SK-N-SH treated with all-trans-retinoic acid at 6 μM for 48 hours (cell line): Measurements from ENCODE around the gene HHATL.

Source experiments
- ATAC-seq: fragments of 200-7000 bp; cut with Tn5 transposase; 3 replicates; pipeline ENCODE4 v1.9.1; 2020; ENCODE audit warnings: mild to moderate bottlenecking, moderate library complexity
- ARNTL ChIP-seq: fragments of 450-650 bp; formaldehyde crosslinking; IDR thresholded peaks from 2 replicates; pipeline ENCODE4 v1.5.0; 2020; ENCODE audit warnings: low read depth, mild to moderate bottlenecking, moderate library complexity, borderline replicate concordance
- BACH2 ChIP-seq: fragments of 250-450 bp; sonication (Bioruptor Pico); IDR thresholded peaks from 2 replicates; pipeline ENCODE4 v1.9.0; 2021; ENCODE audit warnings: mild to moderate bottlenecking, borderline replicate concordance
- CREB5 ChIP-seq: fragments of 250-450 bp; sonication (Bioruptor Pico); IDR thresholded peaks from 2 replicates; pipeline ENCODE4 v1.5.1; 2020; ENCODE audit warnings: low read depth, mild to moderate bottlenecking, moderate library complexity
- CSDC2 ChIP-seq: fragments of 250-450 bp; sonication (Bioruptor Pico); IDR thresholded peaks from 2 replicates; pipeline ENCODE4 v1.5.0; 2020; ENCODE audit warnings: mild to moderate bottlenecking, moderate library complexity
- CSRNP3 ChIP-seq: fragments of 250-450 bp; sonication (Bioruptor Pico); IDR thresholded peaks from 2 replicates; pipeline ENCODE4 v1.5.1; 2021; ENCODE audit warnings: mild to moderate bottlenecking, moderate library complexity
- ESRRG ChIP-seq: fragments of 250-450 bp; sonication (Bioruptor Pico); IDR thresholded peaks from 2 replicates; pipeline ENCODE4 v1.6.1; 2021; ENCODE audit warnings: mild to moderate bottlenecking
- GLIS3 ChIP-seq: fragments of 250-450 bp; sonication (Bioruptor Pico); IDR thresholded peaks from 2 replicates; pipeline ENCODE4 v1.5.0; 2020; ENCODE audit warnings: mild to moderate bottlenecking, moderate library complexity
- ISL1 ChIP-seq: fragments of 250-450 bp; sonication (Bioruptor Pico); IDR thresholded peaks from 2 replicates; pipeline ENCODE4 v2.1.2; 2022; ENCODE audit warnings: mild to moderate bottlenecking, moderate library complexity
- OSR1 ChIP-seq: fragments of 250-450 bp; sonication (Bioruptor Pico); IDR thresholded peaks from 2 replicates; pipeline ENCODE4 v1.8.0; 2022; ENCODE audit warnings: moderate library complexity, mild to moderate bottlenecking, inconsistent platforms
- PATZ1 ChIP-seq: fragments of 250-450 bp; sonication (Bioruptor Pico); IDR thresholded peaks from 2 replicates; pipeline ENCODE4 v1.8.0; 2020; ENCODE audit warnings: mild to moderate bottlenecking, moderate library complexity, borderline replicate concordance
- POU6F1 ChIP-seq: fragments of 250-450 bp; sonication (Bioruptor Pico); IDR thresholded peaks from 2 replicates; pipeline ENCODE4 v1.8.0; 2021; ENCODE audit warnings: low read depth, mild to moderate bottlenecking, moderate library complexity, borderline replicate concordance
- PPARA ChIP-seq: fragments of 250-450 bp; sonication (Bioruptor Pico); IDR thresholded peaks from 2 replicates; pipeline ENCODE4 v1.5.0; 2020; ENCODE audit warnings: mild to moderate bottlenecking, borderline replicate concordance
- RARB ChIP-seq: fragments of 250-450 bp; sonication (Bioruptor Pico); IDR thresholded peaks from 2 replicates; pipeline ENCODE4 v1.8.0; 2021; ENCODE audit warnings: mild to moderate bottlenecking, moderate library complexity
- TCF4 ChIP-seq: fragments of 250-450 bp; sonication (Bioruptor Pico); IDR thresholded peaks from 2 replicates; pipeline ENCODE4 v1.8.0; 2021; ENCODE audit warnings: mild to moderate bottlenecking, moderate library complexity, borderline replicate concordance
- TOX ChIP-seq: fragments of 250-450 bp; sonication (Bioruptor Pico); IDR thresholded peaks from 2 replicates; pipeline ENCODE4 v1.8.0; 2021; ENCODE audit warnings: mild to moderate bottlenecking, moderate library complexity, borderline replicate concordance
- TSHZ2 ChIP-seq: fragments of 250-450 bp; sonication (Bioruptor Pico); IDR thresholded peaks from 2 replicates; pipeline ENCODE4 v1.5.0; 2020; ENCODE audit warnings: mild to moderate bottlenecking, moderate library complexity
- ZFP3 ChIP-seq: fragments of 250-450 bp; sonication (Bioruptor Pico); IDR thresholded peaks from 2 replicates; pipeline ENCODE4 v1.5.0; 2020; ENCODE audit warnings: mild to moderate bottlenecking, moderate library complexity
- ZFP30 ChIP-seq: fragments of 450-650 bp; formaldehyde crosslinking; IDR thresholded peaks from 2 replicates; pipeline ENCODE4 v1.5.0; 2022; ENCODE audit warnings: mild to moderate bottlenecking, moderate library complexity
- ZNF70 ChIP-seq: fragments of 450-650 bp; formaldehyde crosslinking; IDR thresholded peaks from 2 replicates; pipeline ENCODE4 v1.5.0; 2020; ENCODE audit warnings: mild to moderate bottlenecking, moderate library complexity
- ZNF8 ChIP-seq: fragments of 450-650 bp; formaldehyde crosslinking; IDR thresholded peaks from 2 replicates; pipeline ENCODE4 v1.5.0; 2020; ENCODE audit warnings: mild to moderate bottlenecking, moderate library complexity

The HHATL gene

GRCh38 chr3:42656680-42657610, 45.7 kb downstream of the HHATL start:
- ATAC-seq = no peak
- TF ChIP-seq TOX (CRISPR knock-in tag) (no peak), ESRRG (no peak)

- no peak for ATAC-seq
- TF ChIP-seq ZFP30 (no peak), ZNF70 (CRISPR knock-in tag) (no peak), POU6F1 (CRISPR knock-in tag) (no peak), ESRRG (no peak), ISL1 (no peak), CSDC2 (CRISPR knock-in tag) (no peak), BACH2 (no peak), CREB5 (no peak), ZFP3 (CRISPR knock-in tag) (no peak), CSRNP3 (no peak), ZNF8 (no peak), PPARA (CRISPR knock-in tag) (no peak)
- TF ChIP-seq, all 23 proteins: peak for 0
Observed at GRCh38 chr3:42655980-42656679, 46.5 kb downstream of the HHATL start.

- TF ChIP-seq CREB5 (no peak), TOX (CRISPR knock-in tag) (no peak)
- no peak for ATAC-seq
Observed at GRCh38 chr3:42655331-42655888, 47.2 kb downstream of the HHATL start.

- peak; percentile 17 for ATAC-seq
Observed at GRCh38 chr3:42654331-42655201, 48.0 kb downstream of the HHATL start.

More at GRCh38 chr3:42654331-42655201, 48.0 kb downstream of the HHATL start:
- TF ChIP-seq RARB (no peak), OSR1 (no peak), ARNTL (no peak), PATZ1 (CRISPR knock-in tag) (peak; percentile 91; the same call in 1 of the 2 replicates), PPARA (CRISPR knock-in tag) (no peak), ZNF70 (CRISPR knock-in tag) (no peak), TCF4 (CRISPR knock-in tag) (no peak), ISL1 (no peak), GLIS3 (no peak), TSHZ2 (CRISPR knock-in tag) (no peak), CSDC2 (CRISPR knock-in tag) (no peak), ZNF8 (peak; percentile 53; the same call in 1 of the 2 replicates), TOX (CRISPR knock-in tag) (no peak)
